HG03060 (cell line): ENCODE results near the gene POC5.
"Not testable (repeated sequence)": the region's sequence is repeated elsewhere in the genome, so short reads cannot be mapped to it uniquely, and the experiment has no call there.

Experiments
- ATAC-seq: cut with Tn5 transposase; IDR thresholded peaks from one replicate; pipeline ENCODE4 v1.9.1; 2021; ENCODE audit warnings: low read depth, moderate number of reproducible peaks; ENCODE audit not compliant: unreplicated experiment

The POC5 gene

DNA sequence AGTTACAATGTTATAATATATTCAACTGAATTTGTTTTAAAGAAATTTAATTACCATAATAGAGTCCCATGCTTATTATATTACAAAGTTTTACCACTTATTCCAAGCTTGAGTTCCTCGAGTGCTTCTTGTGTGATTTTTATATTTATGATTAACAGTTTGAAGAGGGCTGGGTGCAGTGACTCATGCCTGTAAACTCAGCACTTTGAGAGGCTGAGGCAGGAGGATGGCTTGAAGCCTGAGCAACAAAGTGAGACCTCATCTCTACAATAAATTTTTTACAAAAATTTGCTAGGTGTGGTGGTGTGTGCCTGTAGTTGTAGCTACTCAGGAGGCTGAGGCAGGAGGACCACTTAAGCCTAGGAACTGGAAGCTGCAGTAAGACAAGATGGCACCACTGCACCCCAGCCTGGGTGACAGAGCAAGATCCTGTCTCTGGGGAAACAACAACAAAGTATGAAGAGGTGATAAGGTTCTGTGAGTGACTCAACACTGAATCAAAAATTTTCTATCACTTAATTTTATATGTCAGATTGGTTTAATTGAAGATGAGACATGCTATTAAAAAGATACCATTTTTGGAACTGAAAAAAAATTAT, 9.2 kb downstream of the POC5 start:
- no peak for ATAC-seq

DNA sequence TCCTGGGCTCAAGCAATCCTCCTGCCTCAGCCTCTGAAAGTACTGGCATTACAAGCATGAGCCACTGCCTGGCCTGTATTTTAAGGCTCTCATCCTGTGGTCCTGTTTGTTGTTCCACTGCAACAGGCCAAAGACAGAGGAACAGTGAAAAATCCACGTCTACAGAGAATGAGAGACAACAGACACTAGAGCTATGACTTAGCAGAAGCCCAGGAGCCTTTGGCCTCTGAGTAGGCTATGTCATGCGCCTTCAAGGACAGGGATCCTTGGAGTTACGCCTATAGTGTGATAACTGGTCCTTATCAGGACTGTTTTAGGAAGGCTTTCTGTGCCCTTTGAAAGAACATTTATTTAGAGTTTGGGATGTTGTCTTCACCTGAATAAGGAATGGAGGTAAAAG, 10.5 kb downstream of the POC5 start:
- no peak for ATAC-seq

GRCh38 chr5:75706016-75706415, 11.2 kb downstream of the POC5 start:
- no peak for ATAC-seq

DNA sequence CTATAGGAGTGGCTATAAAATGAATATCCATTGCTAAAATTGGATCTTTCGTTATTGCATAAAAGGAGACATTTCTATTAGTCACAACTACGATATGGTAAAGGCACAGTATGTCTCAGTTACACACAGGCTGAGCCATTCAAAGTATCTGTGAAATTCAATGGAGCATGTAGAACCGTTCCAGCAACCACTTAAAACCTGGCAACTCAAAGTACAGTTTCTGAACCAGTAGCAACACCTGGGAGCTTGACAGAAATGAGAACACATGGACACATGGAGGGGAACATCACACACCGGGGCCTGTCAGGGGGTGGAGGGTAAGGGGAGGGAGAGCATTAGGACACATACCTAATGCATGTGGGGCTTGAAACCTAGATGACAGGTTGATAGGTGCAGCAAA, 15.4 kb downstream of the POC5 start:
- no peak for ATAC-seq

DNA sequence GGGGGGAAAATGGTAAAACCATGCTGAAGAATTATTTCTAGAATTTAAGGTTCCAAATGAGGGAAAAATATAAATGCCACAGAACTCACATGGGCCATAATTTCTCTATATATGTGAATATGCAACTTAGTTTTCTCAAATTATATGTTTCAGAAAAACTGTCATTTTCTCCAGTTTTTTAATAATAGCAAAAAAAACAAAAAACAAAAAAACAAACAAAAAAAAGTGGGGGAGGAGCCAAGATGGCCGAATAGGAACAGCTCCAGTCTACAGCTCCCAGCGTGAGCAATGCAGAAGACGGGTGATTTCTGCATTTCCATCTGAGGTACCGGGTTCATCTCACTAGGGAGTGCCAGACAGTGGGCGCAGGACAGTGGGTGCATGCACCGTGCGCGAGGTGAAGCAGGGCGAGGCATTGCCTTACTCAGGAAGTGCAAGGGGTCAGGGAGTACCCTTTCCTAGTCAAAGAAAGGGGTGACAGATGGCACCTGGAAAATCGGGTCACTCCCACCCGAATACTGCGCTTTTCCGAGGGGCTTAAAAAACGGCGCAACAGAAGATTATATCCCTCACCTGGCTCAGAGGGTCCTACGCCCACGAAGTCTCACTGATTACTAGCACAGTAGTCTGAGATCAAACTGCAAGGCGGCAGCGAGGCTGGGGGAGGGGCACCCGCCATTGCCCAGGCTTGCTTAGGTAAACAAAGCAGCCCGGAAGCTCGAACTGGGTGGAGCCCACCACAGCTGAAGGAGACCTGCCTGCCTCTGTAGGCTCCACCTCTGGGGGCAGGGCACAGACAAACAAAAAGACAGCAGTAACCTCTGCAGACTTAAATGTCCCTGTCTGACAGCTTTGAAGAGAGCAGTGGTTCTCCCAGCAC, 21.5 kb downstream of the POC5 start:
- not testable (repeated sequence) for ATAC-seq

GRCh38 chr5:75694781-75695180, 22.5 kb downstream of the POC5 start:
- ATAC-seq = no peak

GRCh38 chr5:75690669-75691068, 26.6 kb downstream of the POC5 start:
- no peak for ATAC-seq

- ATAC-seq = no peak
These were observed 30.8 kb downstream of the POC5 start for GRCh38 chr5:75686480-75686879.

- ATAC-seq = no peak
These were observed 32.1 kb downstream of the POC5 start for GRCh38 chr5:75685141-75685540.

DNA sequence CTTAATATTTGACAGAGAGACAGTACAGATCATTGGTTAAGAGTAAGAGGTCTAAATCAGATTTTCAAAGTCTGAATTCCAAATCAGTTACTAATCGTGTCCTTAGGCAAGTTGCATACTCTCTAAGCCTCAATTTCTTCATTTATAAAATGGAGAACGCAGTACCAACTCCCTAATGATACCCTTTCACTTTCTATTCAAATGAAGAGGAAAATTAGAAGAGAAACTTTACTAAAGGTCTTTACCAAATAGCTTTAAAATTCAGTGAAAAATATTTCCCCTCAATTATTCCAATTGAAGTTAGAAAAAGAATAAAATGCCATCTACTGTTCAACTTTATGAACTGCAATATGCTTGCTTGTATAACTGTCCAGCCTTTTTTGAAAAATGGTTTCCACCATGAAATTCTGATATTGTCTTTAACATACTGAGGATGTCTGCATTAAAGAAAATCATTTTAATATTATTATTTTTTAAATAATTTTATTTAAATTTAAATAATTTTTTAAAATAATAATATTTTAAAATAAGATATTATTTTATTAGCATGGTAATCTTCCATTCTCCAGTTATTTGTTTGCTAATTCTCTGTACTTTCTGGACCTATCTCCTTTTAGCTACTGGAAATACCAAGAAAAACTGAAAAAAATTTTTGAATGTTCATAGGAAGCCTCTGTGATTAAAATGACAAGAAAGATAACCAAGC, 36.0 kb downstream of the POC5 start:
- no peak for ATAC-seq

- ATAC-seq = no peak
These were observed 39.1 kb downstream of the POC5 start for GRCh38 chr5:75678155-75678554.

DNA sequence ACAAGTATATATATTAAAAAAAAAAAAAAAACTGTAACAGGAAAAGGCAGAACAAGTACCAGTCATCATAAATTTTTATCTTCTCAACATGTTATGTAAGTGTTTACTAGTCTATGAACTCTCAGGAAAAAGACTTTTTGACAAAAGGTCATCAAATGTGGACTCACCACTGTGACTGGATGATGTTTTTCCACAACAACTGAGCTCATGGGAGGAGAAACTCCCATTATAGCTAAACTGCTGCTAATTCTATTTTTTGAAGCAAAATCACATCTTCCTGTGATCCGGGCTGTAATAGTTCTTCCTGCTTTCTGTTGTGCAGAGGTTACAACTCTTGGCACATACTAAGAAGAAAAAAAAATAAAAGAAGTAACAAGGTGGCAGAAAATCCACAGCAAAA, 39.6 kb downstream of the POC5 start:
- no peak for ATAC-seq

DNA sequence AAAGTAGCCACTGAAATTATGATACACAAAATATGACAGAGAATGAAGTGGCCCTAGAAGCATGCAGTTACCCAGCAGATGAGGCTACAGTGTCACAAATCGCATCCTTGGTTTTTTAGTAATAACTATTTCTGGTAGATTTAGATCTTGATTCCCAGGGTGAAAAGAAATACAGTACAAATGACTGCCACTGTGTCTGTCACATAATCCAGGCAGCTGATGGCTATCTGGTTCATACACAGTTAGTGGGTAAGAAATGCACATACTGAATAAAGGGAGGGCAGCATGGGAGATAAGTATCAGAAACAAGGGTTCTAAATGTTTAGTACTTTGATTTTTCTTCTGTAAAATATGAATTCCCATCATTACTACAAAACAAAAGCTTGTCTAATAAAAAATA, 41.5 kb downstream of the POC5 start:
- no peak for ATAC-seq

- ATAC-seq = no peak
These were observed 44.6 kb downstream of the POC5 start for GRCh38 chr5:75672616-75673015.

- ATAC-seq = no peak
These were observed 45.7 kb downstream of the POC5 start for GRCh38 chr5:75671506-75671905.

- no peak for ATAC-seq
These were observed 46.7 kb downstream of the POC5 start for GRCh38 chr5:75670577-75670976.

DNA sequence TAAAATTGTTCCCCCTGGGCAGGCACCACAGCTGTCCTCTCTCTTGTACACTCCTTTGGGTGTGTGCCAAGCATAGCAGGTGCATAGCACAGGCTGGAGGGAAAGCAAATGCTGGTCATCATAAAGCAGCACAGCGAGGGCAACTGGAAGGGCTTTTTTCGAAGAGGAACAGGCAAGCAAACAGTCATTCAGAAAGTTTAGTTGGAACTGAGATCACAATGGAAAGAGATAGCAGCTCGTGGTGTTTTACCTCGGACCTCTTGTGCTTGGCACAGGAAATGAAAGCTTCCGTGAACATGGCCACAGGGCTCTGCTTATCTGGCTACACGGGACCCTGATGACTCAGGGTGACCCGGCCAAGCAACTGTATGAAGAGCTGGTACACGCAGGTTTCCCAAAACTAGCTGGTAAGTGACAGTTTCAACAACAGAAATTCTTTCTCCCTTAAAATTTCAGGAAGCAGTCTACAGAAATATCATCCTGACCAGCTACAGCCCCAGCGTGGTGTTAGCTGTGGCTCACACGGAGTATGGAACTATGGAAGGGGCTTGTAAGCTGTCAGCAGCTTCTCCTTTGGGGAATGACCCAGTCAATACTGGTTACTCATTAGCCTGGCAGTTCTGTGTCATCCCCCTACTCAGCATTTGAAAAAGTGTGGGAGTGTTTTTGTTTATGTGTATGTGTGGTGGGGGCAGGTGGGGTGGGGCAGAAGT, 48.1 kb downstream of the POC5 start:
- ATAC-seq = peak; percentile 85

DNA sequence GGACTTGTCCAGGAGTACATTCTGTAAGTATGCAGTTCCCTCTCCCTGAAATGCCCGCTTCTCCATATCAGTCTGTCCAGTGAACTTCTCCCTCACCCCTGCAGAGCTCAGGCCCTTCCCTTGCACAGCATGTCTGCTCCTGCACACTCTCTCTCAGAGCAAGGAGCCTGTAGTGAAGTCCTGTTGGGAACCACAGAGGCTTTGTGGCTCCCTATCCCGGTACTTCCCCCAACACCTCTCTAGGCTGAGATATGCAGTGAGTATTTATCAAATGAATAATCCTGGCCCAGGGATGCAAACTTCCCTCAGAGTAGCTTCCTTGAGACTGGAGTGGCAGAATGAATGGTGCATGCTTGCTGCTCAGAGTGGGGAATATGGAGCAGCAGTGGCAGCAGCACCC, 48.8 kb downstream of the POC5 start:
- ATAC-seq = no peak

GRCh38 chr5:75667586-75667985, 49.7 kb downstream of the POC5 start:
- no peak for ATAC-seq

DNA sequence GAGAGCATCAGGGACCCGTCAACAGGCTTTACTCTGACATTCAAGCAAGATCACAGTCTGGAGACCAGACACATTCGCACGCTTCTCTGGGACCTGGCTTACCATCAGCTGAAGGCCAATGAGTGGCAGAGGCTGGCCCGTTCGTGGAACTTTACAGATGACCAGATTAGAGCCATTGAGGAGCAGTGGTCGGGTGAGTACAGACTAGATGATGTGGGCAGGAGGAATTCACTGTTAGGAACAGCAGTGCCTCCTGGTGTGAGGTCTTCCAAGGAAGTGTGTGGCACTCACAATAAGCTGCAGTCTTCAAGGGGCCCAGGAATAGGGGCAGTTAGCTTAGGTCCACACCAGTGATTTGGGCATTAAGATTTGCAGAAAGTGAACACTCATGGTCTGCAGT, 50.4 kb downstream of the POC5 start:
- no peak for ATAC-seq

GRCh38 chr5:75664979-75665378, 52.3 kb downstream of the POC5 start:
- no peak for ATAC-seq
